Thyroid gland (tissue), 4 donors: Measurements from ENCODE around the gene AATF. TPM values are rescaled to one million over a fixed set of nuclear protein-coding genes. Genes with fewer than 3 reads are reported as not detected.

Experiments
- DNase-seq, 2 donors: peaks; one replicate each; pipeline ENCODE4 v3.0.0-alpha.2; 2019
- H3K27ac ChIP-seq, 3 donors: fragments of 200-600 bp; sonication (generic); 1 replicate in 2 of 3; 2 replicates in 1 of 3; pipeline ENCODE4 v1.5.1; 2016 to 2019; ENCODE audit warnings: mild to moderate bottlenecking in 1 of 3, moderate library complexity in 1 of 3
- H3K27me3 ChIP-seq: fragments of 200-600 bp; sonication (generic); one replicate; pipeline ENCODE4 v1.5.1; 2019
- H3K36me3 ChIP-seq, 2 donors: fragments of 200-600 bp; sonication (generic); one replicate each; pipeline ENCODE4 v1.5.1; 2016 to 2019
- H3K4me1 ChIP-seq, 2 donors: fragments of 200-600 bp; sonication (generic); one replicate each; pipeline ENCODE4 v1.5.1; 2017 to 2019
- H3K4me3 ChIP-seq, 3 donors: fragments of 200-600 bp; sonication (generic); replicated peaks in 1 of 3; 1 replicate in 2 of 3; 2 replicates in 1 of 3; pipeline ENCODE4 v1.5.1; 2016; ENCODE audit warnings: mild to moderate bottlenecking in 1 of 3
- H3K9me3 ChIP-seq: fragments of 200-600 bp; sonication (generic); one replicate; pipeline ENCODE4 v1.5.1; 2017
- CTCF ChIP-seq, 6 experiments: fragments of 200-600 bp in 3 of 6; fragments of 450-650 bp in 3 of 6; sonication (generic) in 3 of 6; IDR thresholded peaks; one replicate each; pipeline ENCODE4 v1.5.1; 2016 to 2019; ENCODE audit warnings: antibody characterized with exemption in 6 of 6, mild to moderate bottlenecking in 2 of 6, inconsistent platforms in 1 of 6, moderate library complexity in 1 of 6
- POLR2A ChIP-seq, 2 donors: fragments of 450-650 bp; IDR thresholded peaks; one replicate each; pipeline ENCODE4 v1.6.1; 2017; ENCODE audit warnings: antibody characterized with exemption in 2 of 2, mild to moderate bottlenecking in 2 of 2, moderate library complexity in 1 of 2
- WGBS, 2 donors: methylation state at CpG; one replicate each; pipeline ENCODE4 v1.1.5; 2017; 5-methylcytosine and 5-hydroxymethylcytosine counted together
- intact Hi-C: fragments of 100-400 bp; cut with DNase I; formaldehyde crosslinking; loops from one replicate; pipeline ENCODE4 v1.15.1; 2023
- total RNA-seq, 4 donors: library from RNA; depleted of rRNA; stranded (reverse); fragments of >200 nt; gene quantifications; one replicate each; pipeline ENCODE4 v1.2.3, GENCODE V29; 2016

AATF gene
- total RNA-seq, 4 donors from 2014 or later = 28.5 to 38.9 (median 32.4) TPM

GRCh38 chr17:36939052-36939801 lies 9.5 kb upstream of the AATF start:
- no peaks in the 10 kb centered on the region for H3K36me3 ChIP-seq
- H3K4me1 ChIP-seq = peaks cover 40 to 64% of the 10 kb centered on the region in 2 donors
- no peaks in the 10 kb centered on the region for H3K9me3 ChIP-seq
- TF ChIP-seq CTCF (IDR thresholded peaks at IDR 0.05) = no peak
- TF ChIP-seq POLR2A (IDR thresholded peaks at IDR 0.05) = no peak
- H3K4me3 ChIP-seq = no peak overlapping the region
- H3K27me3 ChIP-seq = peaks cover 90% of the 10 kb centered on the region
- H3K27ac ChIP-seq = no peak overlapping the region
- intact Hi-C loops = no loop called here
- WGBS, 2 donors = 9 to 15% methylated on average over 18 to 27 of the region's 43 CpGs
- DNase-seq = no peak

GRCh38 chr17:36939802-36940312 lies 8.9 kb upstream of the AATF start:
- H3K27me3 ChIP-seq = peaks cover 89% of the 10 kb centered on the region
- peaks cover 37 to 58% of the 10 kb centered on the region in 2 donors for H3K4me1 ChIP-seq
- 5% methylated on average over 26 of the region's 26 CpGs for WGBS, 2 donors
- H3K9me3 ChIP-seq = no peaks in the 10 kb centered on the region
- intact Hi-C loops = no loop called here
- no peak for TF ChIP-seq POLR2A (IDR thresholded peaks at IDR 0.05)
- TF ChIP-seq CTCF (IDR thresholded peaks at IDR 0.05) = no peak
- no peak overlapping the region for H3K27ac ChIP-seq
- no peak overlapping the region for H3K4me3 ChIP-seq
- no peak for DNase-seq
- no peaks in the 10 kb centered on the region for H3K36me3 ChIP-seq

- peaks cover 89% of the 10 kb centered on the region for H3K27me3 ChIP-seq
- peaks cover 35 to 51% of the 10 kb centered on the region in 2 donors for H3K4me1 ChIP-seq
- no peak for DNase-seq
- intact Hi-C loops = no loop called here
- H3K9me3 ChIP-seq = no peaks in the 10 kb centered on the region
- H3K27ac ChIP-seq = no peak overlapping the region
- TF ChIP-seq POLR2A (IDR thresholded peaks at IDR 0.05) (no peak), CTCF (IDR thresholded peaks at IDR 0.05) (no peak)
- no peaks in the 10 kb centered on the region for H3K36me3 ChIP-seq
- WGBS, 2 donors = 4 to 9% methylated on average over 30 to 34 of the region's 52 CpGs
- no peak overlapping the region for H3K4me3 ChIP-seq
Observed at GRCh38 chr17:36940313-36941264, 8.2 kb upstream of the AATF start.

DNA sequence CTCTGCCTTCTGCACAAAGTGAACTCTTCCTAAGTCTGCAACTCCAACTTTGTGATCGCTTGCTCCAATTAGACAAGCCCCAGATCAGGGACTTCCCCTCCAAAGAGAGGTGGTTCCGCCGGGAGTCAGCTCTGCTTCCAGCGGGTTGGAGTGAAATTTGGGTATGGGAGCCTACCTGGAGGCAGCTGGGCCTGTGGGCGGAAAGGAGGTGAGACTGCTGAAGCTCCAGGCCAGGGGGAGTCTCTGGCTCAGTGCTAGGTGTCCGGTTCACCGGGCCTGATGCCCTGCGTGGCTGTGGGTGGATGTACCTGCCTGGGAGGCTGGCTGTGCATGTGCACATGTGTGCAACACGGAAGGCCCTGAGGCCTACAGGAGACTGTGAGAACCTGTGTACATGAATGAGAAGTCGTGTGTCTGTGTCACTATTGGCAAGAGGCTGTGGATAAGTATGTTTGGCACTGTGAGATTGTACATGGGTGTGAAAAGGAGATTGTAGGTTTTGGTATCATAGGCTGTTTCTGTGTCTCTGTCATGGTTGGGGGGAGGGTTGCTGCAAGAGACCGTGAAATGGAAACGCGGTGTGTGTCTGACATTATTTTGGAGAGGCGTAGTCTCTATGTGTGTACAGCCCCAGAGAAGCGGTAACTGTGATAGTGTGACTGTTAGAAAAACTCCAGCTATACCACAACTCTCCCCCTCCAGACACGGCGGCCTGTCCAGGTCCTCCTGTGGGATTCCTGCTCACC lies 7.3 kb upstream of the AATF start:
- H3K27ac ChIP-seq = no peak overlapping the region
- TF ChIP-seq POLR2A (IDR thresholded peaks at IDR 0.05) (no peak), CTCF (IDR thresholded peaks at IDR 0.05) (no peak)
- peaks cover 26 to 42% of the 10 kb centered on the region in 2 donors for H3K4me1 ChIP-seq
- intact Hi-C loops = no loop called here
- H3K36me3 ChIP-seq = no peaks in the 10 kb centered on the region
- WGBS, 2 donors = 20 to 27% methylated on average over 15 to 17 of the region's 17 CpGs
- no peak overlapping the region for H3K4me3 ChIP-seq
- no peaks in the 10 kb centered on the region for H3K9me3 ChIP-seq
- H3K27me3 ChIP-seq = peaks cover 89% of the 10 kb centered on the region
- DNase-seq = no peak
